Subcutaneous adipose tissue (tissue), 4 donors: ENCODE measurements around the gene PPP1R14B. TPM values are rescaled to one million over a fixed set of nuclear protein-coding genes. Genes with fewer than 3 reads are reported as not detected.

Source experiments
- CTCF ChIP-seq: fragments of 450-650 bp; IDR thresholded peaks from one replicate; pipeline ENCODE4 v1.5.1; 2016; ENCODE audit warnings: low read depth, mild to moderate bottlenecking, control low read depth, antibody characterized with exemption, moderate library complexity
- total RNA-seq, 4 donors: library from RNA; depleted of rRNA; stranded (reverse); fragments of >200 nt; gene quantifications; one replicate each; pipeline ENCODE4 v1.1.0, GENCODE V29; 2016

The PPP1R14B gene
- total RNA-seq, 4 donors from 2014 or later = 64.3 to 73.1 (median 69.1) TPM

DNA sequence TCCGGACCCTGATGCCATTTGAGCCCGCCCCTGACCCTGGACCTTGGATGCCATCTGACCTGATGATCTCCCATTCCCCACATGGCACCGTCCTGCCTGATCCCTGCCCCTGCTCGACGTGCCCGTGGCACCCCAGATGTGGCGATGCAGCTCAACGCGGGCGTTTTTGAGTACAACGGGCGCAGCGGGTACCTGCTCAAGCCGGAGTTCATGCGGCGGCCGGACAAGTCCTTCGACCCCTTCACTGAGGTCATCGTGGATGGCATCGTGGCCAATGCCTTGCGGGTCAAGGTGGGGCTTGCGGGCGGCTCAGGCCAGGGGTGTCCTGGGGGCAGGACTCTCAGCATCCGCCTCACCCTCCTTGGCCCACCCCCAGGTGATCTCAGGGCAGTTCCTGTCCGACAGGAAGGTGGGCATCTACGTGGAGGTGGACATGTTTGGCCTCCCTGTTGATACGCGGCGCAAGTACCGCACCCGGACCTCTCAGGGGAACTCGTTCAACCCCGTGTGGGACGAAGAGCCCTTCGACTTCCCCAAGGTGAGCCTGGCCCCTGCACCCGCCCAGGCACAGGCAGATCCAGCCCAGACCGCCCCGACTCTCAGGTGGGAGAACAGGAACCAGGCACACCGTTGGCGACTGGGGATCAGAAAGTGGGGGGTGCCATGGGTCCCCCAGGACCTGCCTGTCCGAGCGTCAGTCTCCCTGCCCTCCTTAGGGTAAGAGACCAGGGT lies 15.7 kb upstream of the PPP1R14B start:
- no peak for TF ChIP-seq CTCF

DNA sequence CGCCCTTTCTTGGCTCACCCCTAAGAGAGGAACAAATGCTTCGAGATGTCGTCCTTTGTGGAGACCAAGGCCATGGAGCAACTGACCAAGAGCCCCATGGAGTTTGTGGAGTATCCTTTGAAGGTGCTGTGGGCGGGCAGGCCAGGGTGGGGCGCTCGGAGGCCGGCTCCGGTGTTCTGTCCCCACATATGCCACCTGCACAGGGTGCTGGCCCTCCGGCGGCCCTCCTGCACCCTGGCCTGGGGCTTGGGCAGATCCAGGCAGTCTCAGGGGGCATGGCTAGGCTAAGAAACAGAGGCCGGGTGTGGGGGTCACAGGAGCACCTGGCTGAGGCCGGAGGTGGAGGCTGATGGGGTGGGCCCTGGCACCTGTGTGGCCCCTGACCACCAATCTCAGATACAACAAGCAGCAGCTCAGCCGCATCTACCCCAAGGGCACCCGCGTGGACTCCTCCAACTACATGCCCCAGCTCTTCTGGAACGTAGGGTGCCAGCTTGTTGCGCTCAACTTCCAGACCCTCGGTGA lies 14.9 kb upstream of the PPP1R14B start:
- TF ChIP-seq CTCF = no peak

- no peak for TF ChIP-seq CTCF
These were observed 13.5 kb upstream of the PPP1R14B start for GRCh38 chr11:64260147-64260708.

DNA sequence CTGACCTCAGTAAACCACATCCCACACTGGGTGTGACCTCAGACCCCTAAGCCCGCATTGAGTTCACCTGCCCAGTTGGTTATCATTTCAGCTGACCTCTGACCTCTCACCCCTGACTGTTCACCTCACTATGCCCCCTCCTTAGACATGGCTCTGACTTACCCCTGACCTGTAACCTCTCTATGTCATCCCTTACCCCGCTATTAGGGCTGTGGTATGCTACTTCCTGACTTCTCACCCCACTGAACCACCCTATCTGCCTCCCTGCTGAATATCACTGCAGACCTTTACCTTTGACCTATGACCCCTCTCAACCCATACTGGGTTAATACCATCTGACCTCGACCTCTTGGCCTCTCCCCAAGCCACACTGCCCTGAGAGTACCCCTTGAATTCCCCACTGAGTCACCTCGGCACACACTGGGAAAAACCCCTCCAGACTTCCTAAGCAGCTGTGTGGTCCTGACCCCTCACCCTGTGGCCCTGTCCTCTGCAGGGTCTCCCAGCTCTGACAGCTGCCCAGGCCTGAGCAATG lies 12.9 kb upstream of the PPP1R14B start:
- no peak for TF ChIP-seq CTCF

GRCh38 chr11:64258946-64259532 lies 12.3 kb upstream of the PPP1R14B start:
- TF ChIP-seq CTCF = no peak

DNA sequence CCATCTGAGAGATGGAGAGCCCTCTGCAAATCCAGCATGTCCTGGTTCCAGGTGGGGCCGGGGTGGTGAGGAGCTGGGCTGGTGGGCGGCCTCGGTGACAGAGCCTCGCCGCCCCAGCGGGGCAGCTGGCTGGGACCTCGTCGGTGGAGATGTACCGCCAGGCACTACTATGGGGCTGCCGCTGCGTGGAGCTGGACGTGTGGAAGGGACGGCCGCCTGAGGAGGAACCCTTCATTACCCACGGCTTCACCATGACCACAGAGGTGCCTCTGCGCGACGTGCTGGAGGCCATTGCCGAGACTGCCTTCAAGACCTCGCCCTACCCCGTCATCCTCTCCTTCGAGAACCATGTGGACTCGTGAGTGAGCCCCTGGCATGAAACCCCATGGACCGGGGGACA lies 11.6 kb upstream of the PPP1R14B start:
- no peak for TF ChIP-seq CTCF

DNA sequence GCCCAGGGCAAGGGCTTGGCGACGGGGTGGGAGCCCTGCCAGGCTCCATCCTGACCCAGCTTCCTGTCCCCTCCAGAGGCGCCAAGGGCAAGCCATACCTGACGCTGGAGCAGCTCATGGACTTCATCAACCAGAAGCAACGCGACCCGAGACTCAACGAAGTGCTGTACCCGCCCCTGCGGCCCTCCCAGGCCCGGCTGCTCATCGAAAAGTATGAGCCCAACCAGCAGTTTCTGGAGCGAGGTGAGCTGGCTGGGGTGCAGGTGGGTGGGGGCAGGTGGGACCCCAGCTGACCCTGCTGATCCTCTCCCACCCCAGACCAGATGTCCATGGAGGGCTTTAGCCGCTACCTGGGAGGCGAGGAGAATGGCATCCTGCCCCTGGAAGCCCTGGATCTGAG lies 9.6 kb upstream of the PPP1R14B start:
- no peak for TF ChIP-seq CTCF
